Keratinocyte (primary cell): Measurements from ENCODE around the gene PCDHGB4.

Experiments used
- EZH2 ChIP-seq: IDR thresholded peaks from one replicate; pipeline ENCODE4 v1.6.1; 2012; ENCODE audit warnings: inconsistent platforms, mild to moderate bottlenecking, low read length, moderate library complexity
- TF ChIP-seq, protein P1 (sequence below), 3 experiments: IDR thresholded peaks in 1 of 3; conservative IDR thresholded peaks in 1 of 3; optimal IDR thresholded peaks in 1 of 3; 2 replicates in 2 of 3; 3 replicates in 1 of 3; pipeline versions ENCODE3 to v1.5.1; 2011; ENCODE audit warnings: low read length in 3 of 3, mild to moderate bottlenecking in 3 of 3, moderate library complexity in 2 of 3, control low read depth in 1 of 3, inconsistent platforms in 1 of 3; ENCODE audit not compliant: insufficient read depth in 2 of 3; ENCODE audit errors: extremely low read depth in 1 of 3

DNA sequence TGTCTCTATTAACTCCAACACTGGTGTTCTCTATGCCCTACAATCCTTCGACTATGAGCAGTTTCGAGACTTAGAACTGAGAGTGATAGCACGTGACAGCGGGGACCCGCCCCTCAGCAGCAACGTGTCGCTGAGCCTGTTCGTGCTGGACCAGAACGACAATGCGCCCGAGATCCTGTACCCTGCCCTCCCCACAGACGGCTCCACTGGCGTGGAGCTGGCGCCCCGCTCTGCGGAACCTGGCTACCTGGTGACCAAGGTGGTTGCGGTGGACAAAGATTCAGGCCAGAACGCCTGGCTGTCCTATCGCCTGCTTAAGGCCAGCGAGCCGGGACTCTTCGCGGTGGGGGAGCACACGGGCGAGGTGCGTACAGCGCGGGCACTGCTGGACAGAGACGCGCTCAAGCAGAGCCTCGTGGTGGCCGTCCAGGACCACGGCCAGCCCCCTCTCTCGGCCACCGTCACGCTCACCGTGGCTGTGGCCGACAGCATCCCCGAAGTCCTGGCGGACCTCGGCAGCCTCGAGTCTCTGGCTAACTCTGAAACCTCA lies 35.3 kb downstream of the PCDHGB4 start:
- TF ChIP-seq, protein P1, sequence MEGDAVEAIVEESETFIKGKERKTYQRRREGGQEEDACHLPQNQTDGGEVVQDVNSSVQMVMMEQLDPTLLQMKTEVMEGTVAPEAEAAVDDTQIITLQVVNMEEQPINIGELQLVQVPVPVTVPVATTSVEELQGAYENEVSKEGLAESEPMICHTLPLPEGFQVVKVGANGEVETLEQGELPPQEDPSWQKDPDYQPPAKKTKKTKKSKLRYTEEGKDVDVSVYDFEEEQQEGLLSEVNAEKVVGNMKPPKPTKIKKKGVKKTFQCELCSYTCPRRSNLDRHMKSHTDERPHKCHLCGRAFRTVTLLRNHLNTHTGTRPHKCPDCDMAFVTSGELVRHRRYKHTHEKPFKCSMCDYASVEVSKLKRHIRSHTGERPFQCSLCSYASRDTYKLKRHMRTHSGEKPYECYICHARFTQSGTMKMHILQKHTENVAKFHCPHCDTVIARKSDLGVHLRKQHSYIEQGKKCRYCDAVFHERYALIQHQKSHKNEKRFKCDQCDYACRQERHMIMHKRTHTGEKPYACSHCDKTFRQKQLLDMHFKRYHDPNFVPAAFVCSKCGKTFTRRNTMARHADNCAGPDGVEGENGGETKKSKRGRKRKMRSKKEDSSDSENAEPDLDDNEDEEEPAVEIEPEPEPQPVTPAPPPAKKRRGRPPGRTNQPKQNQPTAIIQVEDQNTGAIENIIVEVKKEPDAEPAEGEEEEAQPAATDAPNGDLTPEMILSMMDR (optimal IDR thresholded peaks at IDR 0.05 in 1 of 3, IDR thresholded peaks at IDR 0.05 in 1 of 3, conservative IDR thresholded peaks at IDR 0.05 in 1 of 3; ENCODE audit: extremely low read depth in 1 of 3, insufficient read depth in 2 of 3, low read length in 3 of 3) = no peak
- TF ChIP-seq EZH2 = no peak
